H9 (cell line): Measurements from ENCODE around the gene NUDT14. TPM values are rescaled to one million over a fixed set of nuclear protein-coding genes. Genes with fewer than 3 reads are reported as not detected.

Experiments used
- DNase-seq: peaks from one replicate; pipeline ENCODE4 v3.0.0-alpha.2; 2017
- H2AFZ ChIP-seq: one replicate; pipeline ENCODE4 v1.6.1; 2013; ENCODE audit warnings: mild to moderate bottlenecking, low read length, control low read depth, moderate library complexity
- H2AK5ac ChIP-seq: 2 replicates; pipeline ENCODE4 v1.6.1; 2013; ENCODE audit warnings: low read length, control low read depth, mixed read lengths; ENCODE audit not compliant: insufficient read length
- H2BK120ac ChIP-seq: one replicate; pipeline ENCODE4 v1.6.1; 2013; ENCODE audit warnings: low read depth, mild to moderate bottlenecking, low read length, control low read depth, inconsistent platforms; ENCODE audit not compliant: poor library complexity, severe bottlenecking
- H2BK12ac ChIP-seq: 2 replicates; pipeline ENCODE4 v1.6.1; 2013; ENCODE audit warnings: low read length, control low read depth, mixed read lengths, low read depth; ENCODE audit not compliant: insufficient read length
- H2BK15ac ChIP-seq: 2 replicates; pipeline ENCODE4 v1.6.1; 2013; ENCODE audit warnings: low read depth, low read length, control low read depth
- H2BK20ac ChIP-seq: one replicate; pipeline ENCODE4 v1.6.1; 2013; ENCODE audit warnings: low read depth, mild to moderate bottlenecking, low read length, control low read depth, inconsistent platforms; ENCODE audit not compliant: poor library complexity, severe bottlenecking
- H2BK5ac ChIP-seq: 2 replicates; pipeline ENCODE4 v1.6.1; 2013; ENCODE audit warnings: low read length, control low read depth, mixed read lengths; ENCODE audit not compliant: insufficient read length
- H3K14ac ChIP-seq: 2 replicates; pipeline ENCODE4 v1.6.1; 2013; ENCODE audit warnings: low read length, control low read depth; ENCODE audit not compliant: insufficient read depth
- H3K18ac ChIP-seq: 2 replicates; pipeline ENCODE4 v1.6.1; 2013; ENCODE audit warnings: low read depth, mild to moderate bottlenecking, mixed read lengths, low read length, control low read depth; ENCODE audit not compliant: insufficient read length
- H3K23ac ChIP-seq: 2 replicates; pipeline ENCODE4 v1.6.1; 2013; ENCODE audit warnings: low read length, control low read depth, mixed read lengths, low read depth; ENCODE audit not compliant: insufficient read length
- H3K23me2 ChIP-seq: 2 replicates; pipeline ENCODE4 v1.6.1; 2013; ENCODE audit warnings: low read depth, mild to moderate bottlenecking, mixed read lengths, low read length, control low read depth; ENCODE audit not compliant: insufficient read length, poor library complexity, severe bottlenecking
- H3K27ac ChIP-seq: 2 replicates; pipeline ENCODE4 v1.5.1; 2013; ENCODE audit warnings: low read length, control low read depth, mixed read lengths, low read depth; ENCODE audit not compliant: insufficient read length
- H3K27me3 ChIP-seq: 2 replicates; pipeline ENCODE4 v1.6.1; 2013; ENCODE audit warnings: low read length, control low read depth, inconsistent platforms; ENCODE audit not compliant: insufficient read depth
- H3K4ac ChIP-seq: 2 replicates; pipeline ENCODE4 v1.6.1; 2013; ENCODE audit warnings: low read depth, mild to moderate bottlenecking, control low read depth, inconsistent platforms, low read length, moderate library complexity
- H3K4me1 ChIP-seq: 2 replicates; pipeline ENCODE4 v1.6.1; 2013; ENCODE audit warnings: low read length, control low read depth, inconsistent platforms; ENCODE audit not compliant: insufficient read depth
- H3K4me2 ChIP-seq: 2 replicates; pipeline ENCODE4 v1.6.1; 2013; ENCODE audit warnings: low read length, control low read depth, mixed read lengths; ENCODE audit not compliant: insufficient read length, insufficient read depth
- H3K56ac ChIP-seq: 2 replicates; pipeline ENCODE4 v1.6.1; 2013; ENCODE audit warnings: low read depth, mild to moderate bottlenecking, mixed read lengths, low read length, control low read depth; ENCODE audit not compliant: insufficient read length
- H3K79me1 ChIP-seq: 2 replicates; pipeline ENCODE4 v1.6.1; 2013; ENCODE audit warnings: low read depth, mild to moderate bottlenecking, moderate library complexity, low read length, control low read depth, inconsistent platforms; ENCODE audit not compliant: insufficient read depth, poor library complexity, severe bottlenecking
- H3K79me2 ChIP-seq: 2 replicates; pipeline ENCODE4 v1.6.1; 2013; ENCODE audit warnings: low read length, control low read depth, inconsistent platforms; ENCODE audit not compliant: insufficient read depth
- H3K9ac ChIP-seq: 2 replicates; pipeline ENCODE4 v1.6.1; 2013; ENCODE audit warnings: low read length, control low read depth, mixed read lengths; ENCODE audit not compliant: insufficient read length; ENCODE audit errors: extremely low read depth
- H3K9me3 ChIP-seq: one replicate; pipeline ENCODE4 v1.6.1; 2013; ENCODE audit warnings: low read depth, low read length, inconsistent platforms; ENCODE audit not compliant: control insufficient read depth
- H3T11ph ChIP-seq: one replicate; pipeline ENCODE4 v1.6.1; 2013; ENCODE audit warnings: mild to moderate bottlenecking, low read length, control low read depth, inconsistent platforms
- H4K20me1 ChIP-seq: one replicate; pipeline ENCODE4 v1.6.1; 2013; ENCODE audit not compliant: control insufficient read depth, insufficient read length, insufficient read depth
- H4K5ac ChIP-seq: 2 replicates; pipeline ENCODE4 v1.6.1; 2013; ENCODE audit warnings: low read depth, mild to moderate bottlenecking, mixed read lengths, low read length, control low read depth; ENCODE audit not compliant: insufficient read length
- H4K8ac ChIP-seq: replicated peaks from 2 replicates; pipeline ENCODE4 v1.6.1; 2013; ENCODE audit warnings: low read length, control low read depth, mixed read lengths, low read depth; ENCODE audit not compliant: insufficient read length
- H4K91ac ChIP-seq: 2 replicates; pipeline ENCODE4 v1.6.1; 2013; ENCODE audit warnings: low read depth, mild to moderate bottlenecking, moderate library complexity, mixed read lengths, low read length, control low read depth; ENCODE audit not compliant: insufficient read length
- H3K27ac Mint-ChIP-seq, 3 experiments: 2 replicates in 2 of 3; 3 replicates in 1 of 3; pipeline ENCODE4 v1.8.0; 2020 to 2021; ENCODE audit warnings: mixed read lengths in 3 of 3, mild to moderate bottlenecking in 1 of 3, moderate library complexity in 1 of 3
- H3K27me3 Mint-ChIP-seq: 2 replicates; pipeline ENCODE4 v1.8.0; 2021; ENCODE audit warnings: low read depth, mild to moderate bottlenecking, moderate library complexity, mixed read lengths
- H3K36me3 Mint-ChIP-seq, 3 experiments: 2 replicates in 2 of 3; 3 replicates in 1 of 3; pipeline ENCODE4 v1.8.0; 2020 to 2021; ENCODE audit warnings: low read depth in 3 of 3, mixed read lengths in 3 of 3; ENCODE audit not compliant: insufficient read depth in 1 of 3
- H3K4me1 Mint-ChIP-seq, 2 experiments: 2 replicates each; pipeline ENCODE4 v1.8.0; 2020; ENCODE audit warnings: mixed read lengths in 2 of 2
- H3K4me3 Mint-ChIP-seq, 2 experiments: 2 replicates in 1 of 2; 3 replicates in 1 of 2; pipeline ENCODE4 v1.8.0; 2020 to 2021; ENCODE audit warnings: mild to moderate bottlenecking in 2 of 2, mixed read lengths in 2 of 2, moderate library complexity in 1 of 2
- H3K9me3 Mint-ChIP-seq, 2 experiments: 2 replicates in 1 of 2; 3 replicates in 1 of 2; pipeline ENCODE4 v1.8.0; 2020; ENCODE audit warnings: mild to moderate bottlenecking in 2 of 2, mixed read lengths in 2 of 2, moderate library complexity in 1 of 2
- WGBS: extraction: QIAGEN DNeasy Blood & Tissue Kit; methylation state at CpG from one replicate; pipeline ENCODE4 v1.1.7; 2013; ENCODE audit warnings: missing lambda C conversion rate, low lambda C conversion rate, mixed read lengths; ENCODE audit not compliant: insufficient read length; ENCODE audit errors: extremely low coverage; 5-methylcytosine and 5-hydroxymethylcytosine counted together
- total RNA-seq: library from RNA; stranded (reverse); gene quantifications from 2 replicates; pipeline ENCODE4 v1.2.1, GENCODE V29; 2021
- TF ChIP-seq, protein P1 (sequence below): fragments of 200-600 bp; sonication (generic); conservative IDR thresholded peaks from 3 replicates; pipeline ENCODE4 v1.8.0; 2021; ENCODE audit warnings: antibody characterized with exemption, mild to moderate bottlenecking

The NUDT14 gene
- total RNA-seq, 1 experiment from 2014 or later, result 41.1 TPM

DNA sequence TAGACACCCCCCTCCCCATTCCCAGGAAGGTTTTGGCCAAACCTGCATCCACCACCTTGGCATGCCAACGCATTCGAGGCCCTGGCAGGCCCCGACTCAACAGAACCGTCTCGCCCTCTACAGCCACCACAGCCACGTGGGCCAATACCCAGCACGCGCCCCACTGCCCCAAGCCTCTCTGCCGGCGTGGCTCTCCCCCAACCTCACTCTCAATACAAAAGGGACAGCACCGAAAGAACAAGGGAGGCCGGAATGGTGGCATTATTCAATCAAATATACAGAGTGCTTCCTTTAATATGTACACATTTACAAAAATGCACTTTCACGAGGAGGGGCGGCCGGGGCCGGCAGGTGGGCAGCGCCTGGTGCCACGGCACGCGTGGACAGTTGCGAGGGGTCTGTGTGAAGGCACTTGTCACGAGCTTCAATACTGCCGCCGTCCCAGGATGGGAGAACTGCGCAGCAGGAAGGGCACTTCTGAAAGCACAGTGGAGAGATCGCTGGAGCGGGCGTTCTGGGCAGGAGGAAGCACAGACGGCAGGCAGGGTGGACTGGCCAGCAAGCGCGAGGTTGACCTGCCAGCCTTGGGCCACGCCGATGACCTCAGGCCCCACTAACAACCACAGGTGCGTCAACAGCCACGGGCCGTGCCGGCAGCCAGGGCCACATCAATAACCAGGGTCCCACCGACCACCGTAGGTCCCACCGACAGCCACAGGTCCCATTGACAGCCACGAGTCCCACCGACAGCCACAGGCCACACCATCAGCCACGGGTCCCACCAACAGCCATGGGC lies 39.4 kb downstream of the NUDT14 start:
- DNase-seq, result peak; percentile 19
- WGBS, result no CpG with 5 or more reads among the region's 43 CpGs
- H3K27ac Mint-ChIP-seq, result no peak overlapping the region; a peak in 1 of 7 replicates

More for the DNA sequence above, 39.4 kb downstream of the NUDT14 start:
- H3K27ac ChIP-seq, result no peak overlapping the region
- peaks cover 0 to 19% (median 10%) of the 10 kb centered on the region in 3 experiments; a peak in 4 of 7 replicates for H3K36me3 Mint-ChIP-seq
- no peaks in the 10 kb centered on the region for H3K9me3 ChIP-seq
- H4K5ac ChIP-seq, result no peak overlapping the region
- no peak overlapping the region for H3K4ac ChIP-seq
- no peak overlapping the region for H3K18ac ChIP-seq
- H3K23me2 ChIP-seq, result no peaks in the 10 kb centered on the region
- no peak overlapping the region for H3K14ac ChIP-seq
- no peaks in the 10 kb centered on the region for H3K79me1 ChIP-seq
- no peak overlapping the region for H2BK20ac ChIP-seq
- H2BK5ac ChIP-seq, result no peak overlapping the region
- no peak overlapping the region for H3K23ac ChIP-seq
- TF ChIP-seq, protein P1, sequence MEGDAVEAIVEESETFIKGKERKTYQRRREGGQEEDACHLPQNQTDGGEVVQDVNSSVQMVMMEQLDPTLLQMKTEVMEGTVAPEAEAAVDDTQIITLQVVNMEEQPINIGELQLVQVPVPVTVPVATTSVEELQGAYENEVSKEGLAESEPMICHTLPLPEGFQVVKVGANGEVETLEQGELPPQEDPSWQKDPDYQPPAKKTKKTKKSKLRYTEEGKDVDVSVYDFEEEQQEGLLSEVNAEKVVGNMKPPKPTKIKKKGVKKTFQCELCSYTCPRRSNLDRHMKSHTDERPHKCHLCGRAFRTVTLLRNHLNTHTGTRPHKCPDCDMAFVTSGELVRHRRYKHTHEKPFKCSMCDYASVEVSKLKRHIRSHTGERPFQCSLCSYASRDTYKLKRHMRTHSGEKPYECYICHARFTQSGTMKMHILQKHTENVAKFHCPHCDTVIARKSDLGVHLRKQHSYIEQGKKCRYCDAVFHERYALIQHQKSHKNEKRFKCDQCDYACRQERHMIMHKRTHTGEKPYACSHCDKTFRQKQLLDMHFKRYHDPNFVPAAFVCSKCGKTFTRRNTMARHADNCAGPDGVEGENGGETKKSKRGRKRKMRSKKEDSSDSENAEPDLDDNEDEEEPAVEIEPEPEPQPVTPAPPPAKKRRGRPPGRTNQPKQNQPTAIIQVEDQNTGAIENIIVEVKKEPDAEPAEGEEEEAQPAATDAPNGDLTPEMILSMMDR, result no peak
- H3K4me1 ChIP-seq, result no peaks in the 10 kb centered on the region
- H3K27me3 ChIP-seq, result no peaks in the 10 kb centered on the region
- H2AK5ac ChIP-seq, result no peak overlapping the region
- H4K20me1 ChIP-seq, result no peaks in the 10 kb centered on the region
- H3T11ph ChIP-seq, result no peak overlapping the region
- no peaks in the 10 kb centered on the region for H3K79me2 ChIP-seq
- no peaks in the 10 kb centered on the region; the same call in 1 of the 2 replicates for H3K27me3 Mint-ChIP-seq
- H3K9ac ChIP-seq, result no peak overlapping the region
- no peak overlapping the region for H2BK12ac ChIP-seq
- no peak overlapping the region for H3K4me3 Mint-ChIP-seq
- peaks cover 7 to 17% of the 10 kb centered on the region in 2 experiments for H3K9me3 Mint-ChIP-seq
- H4K8ac ChIP-seq, result no peak overlapping the region
- no peak overlapping the region for H3K4me2 ChIP-seq
- H2BK15ac ChIP-seq, result no peak overlapping the region
- H2BK120ac ChIP-seq, result no peak overlapping the region
- H3K56ac ChIP-seq, result no peak overlapping the region
- peaks cover 0 to 3% of the 10 kb centered on the region in 2 experiments; a peak in 1 of 4 replicates for H3K4me1 Mint-ChIP-seq
- H4K91ac ChIP-seq, result no peak overlapping the region
- no peak overlapping the region for H2AFZ ChIP-seq
